Ammon's horn (tissue), 1 donor: Measurements from ENCODE around the gene KRTAP4-7.
"Not testable (repeated sequence)": the region's sequence is repeated elsewhere in the genome, so short reads cannot be mapped to it uniquely, and the experiment has no call there.

ENCODE experiments used
- DNase-seq: peaks from one replicate; pipeline ENCODE4 v3.0.0-alpha.2; 2016; ENCODE audit warnings: low spot score

The KRTAP4-7 gene

DNA sequence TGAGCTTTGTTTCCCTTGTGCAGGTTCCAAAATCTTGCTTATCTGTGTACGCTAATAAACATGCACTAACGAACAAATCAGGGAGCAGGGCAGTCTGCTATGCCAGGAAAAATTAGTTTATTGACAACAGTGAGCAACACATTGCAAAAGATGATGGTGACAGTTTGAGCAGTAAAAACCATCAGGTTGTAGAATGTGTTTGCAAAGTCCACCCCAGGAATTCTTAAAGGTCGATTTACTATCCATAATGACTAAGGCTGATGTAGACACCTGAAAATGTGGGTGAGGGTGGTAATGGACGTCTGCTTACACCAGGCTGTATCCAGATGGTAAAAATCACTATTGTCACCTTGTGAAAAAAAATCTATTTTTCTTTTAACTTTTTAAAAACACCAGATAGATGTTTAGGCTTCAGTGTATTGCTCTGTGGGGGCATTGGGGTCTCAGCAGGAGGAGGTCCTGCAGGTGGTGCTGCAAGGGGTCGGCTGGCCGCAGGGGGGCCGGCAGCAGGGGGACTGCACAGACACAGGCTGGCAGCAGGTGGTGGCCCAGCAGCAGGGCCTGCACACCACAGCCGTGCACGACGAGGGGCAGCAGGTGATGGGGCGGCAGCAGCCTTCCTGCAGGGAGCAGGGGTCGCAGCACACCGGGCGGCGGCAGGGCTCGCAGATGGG lies 18.8 kb upstream of the KRTAP4-7 start:
- DNase-seq, result not testable (repeated sequence)

DNA sequence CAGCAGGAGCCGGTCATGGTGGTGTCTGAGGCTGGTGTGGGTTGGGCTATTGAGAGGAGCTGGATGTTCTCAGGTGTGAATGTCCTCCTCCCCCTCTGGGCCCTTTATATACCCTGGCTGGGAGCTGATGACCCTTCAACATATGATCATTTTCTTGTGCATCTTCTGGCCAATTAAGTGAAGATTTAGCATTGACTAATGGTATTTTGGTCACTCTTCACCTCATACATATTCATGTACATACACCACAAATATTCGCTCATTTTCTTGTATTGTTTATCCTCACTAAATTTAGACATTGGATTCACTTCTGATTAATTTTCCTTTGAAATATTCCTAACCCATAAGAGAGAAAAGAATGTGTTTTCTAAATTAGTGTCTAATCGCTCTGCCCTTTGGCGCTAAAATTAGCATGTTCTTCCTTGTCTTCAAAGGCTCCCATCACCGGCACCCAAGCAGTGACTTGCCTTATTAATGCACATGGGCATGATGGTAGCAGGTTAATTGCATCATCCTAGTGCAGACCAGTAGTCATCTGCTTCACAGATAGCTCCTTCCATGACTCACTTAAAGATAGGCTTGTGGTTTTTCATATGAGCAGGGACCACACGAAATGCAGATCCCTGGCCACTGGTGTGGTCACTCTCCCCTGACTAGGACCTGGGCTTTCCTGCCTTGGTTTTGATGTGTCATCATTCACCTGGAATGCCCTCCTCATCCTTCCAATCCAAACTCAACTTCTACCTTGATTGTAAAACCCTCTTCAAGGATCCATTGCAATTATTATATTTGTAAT lies 17.9 kb upstream of the KRTAP4-7 start, which contains the start of gene KRTAP2-4:
Gene KRTAP2-4 (minus strand): TSS at position 51 of the 796 bp plus-strand sequence. CDS start 34 bp downstream, at position 17.
- no peak for DNase-seq

DNA sequence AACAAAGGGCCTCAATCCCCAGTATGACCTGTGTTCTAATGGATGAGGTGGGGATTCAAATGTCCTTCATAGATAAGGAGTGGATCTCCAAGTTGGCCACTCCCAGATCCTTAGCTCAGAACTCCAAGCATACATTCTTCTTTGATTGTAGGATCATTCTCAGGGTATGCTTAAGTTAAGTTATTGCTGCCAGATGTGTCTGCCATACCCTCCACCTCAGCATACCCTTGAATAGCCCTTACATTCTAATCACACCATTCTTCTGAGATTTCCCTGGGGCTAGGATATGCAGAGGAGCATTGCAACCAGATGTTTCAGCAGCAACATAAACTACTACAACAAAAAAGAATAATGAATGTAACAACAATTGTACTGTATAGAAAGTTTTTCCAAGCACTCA lies 16.7 kb upstream of the KRTAP4-7 start:
- DNase-seq, result no peak

DNA sequence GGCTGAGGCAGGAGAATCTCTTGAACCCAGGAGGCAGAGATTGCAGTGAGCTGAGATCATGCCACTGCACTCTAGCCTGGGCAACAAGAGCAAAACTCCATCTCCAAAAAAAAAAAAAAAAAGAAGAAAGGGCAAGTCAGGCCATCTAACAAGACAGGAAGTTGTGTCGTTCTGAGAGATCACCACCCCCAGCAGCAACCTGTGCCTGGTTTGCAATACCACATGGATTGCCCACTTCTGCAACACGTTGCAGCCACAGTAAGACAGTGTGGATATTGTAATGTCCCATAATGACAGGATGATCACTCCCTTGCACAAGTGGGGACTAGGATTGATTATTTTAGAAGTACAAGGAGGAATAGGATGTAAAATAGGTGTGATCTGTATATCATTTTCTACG lies 14.9 kb upstream of the KRTAP4-7 start:
- no peak for DNase-seq

DNA sequence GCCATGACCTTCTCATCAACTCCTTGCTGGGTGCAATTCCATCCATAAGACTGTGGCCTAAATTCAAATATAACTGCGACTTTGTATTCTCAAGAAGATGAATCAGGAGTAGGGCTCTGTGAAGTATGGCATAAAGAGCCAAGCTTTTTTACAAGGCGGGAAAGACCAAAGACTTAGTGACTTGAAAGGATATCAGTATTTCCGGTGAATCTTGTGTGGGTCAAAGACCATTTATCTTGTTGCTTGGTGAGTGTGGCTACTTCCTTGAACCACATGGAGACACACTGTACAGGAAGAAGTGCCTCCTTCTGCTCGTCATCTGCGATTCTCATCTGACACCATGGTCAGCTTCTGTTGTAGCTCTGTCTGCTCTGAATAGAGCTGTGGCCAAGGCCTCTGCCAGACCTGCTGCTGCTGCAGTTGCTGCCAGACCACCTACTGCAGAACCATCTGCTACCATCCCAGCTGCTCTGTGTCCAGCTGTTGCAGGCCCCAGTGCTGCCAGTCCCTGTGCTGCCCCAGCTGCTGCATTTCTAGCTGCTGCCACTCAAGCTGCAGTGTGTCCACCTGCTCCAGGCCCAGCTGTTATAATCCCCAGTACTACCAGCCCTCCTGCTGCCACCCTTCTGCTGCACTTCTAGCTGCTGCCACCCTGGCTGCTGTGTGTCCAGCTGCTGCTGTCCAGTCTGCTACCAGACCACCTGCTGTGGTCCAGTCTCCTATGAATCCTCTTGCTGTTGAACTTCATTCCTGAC lies 12.2 kb upstream of the KRTAP4-7 start:
- no peak for DNase-seq

DNA sequence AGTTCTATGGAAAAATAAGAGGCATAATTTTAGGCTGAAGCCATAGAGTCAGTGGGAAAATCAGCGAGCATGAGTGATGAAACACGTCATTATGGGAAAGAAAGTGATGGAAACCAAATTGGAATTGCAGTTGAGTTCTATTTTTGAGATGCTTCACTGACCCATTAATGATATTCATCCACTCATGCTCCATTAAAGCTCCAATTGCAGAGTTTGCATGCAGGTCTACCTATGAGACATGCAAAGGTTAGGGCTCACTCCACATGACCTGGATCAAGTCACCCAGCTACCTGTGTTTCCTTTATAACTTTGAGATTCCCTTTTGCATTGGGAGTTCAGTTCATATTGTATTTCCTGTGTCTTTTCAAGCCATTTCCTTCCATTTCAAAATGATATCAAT lies 10.3 kb upstream of the KRTAP4-7 start:
- no peak for DNase-seq

DNA sequence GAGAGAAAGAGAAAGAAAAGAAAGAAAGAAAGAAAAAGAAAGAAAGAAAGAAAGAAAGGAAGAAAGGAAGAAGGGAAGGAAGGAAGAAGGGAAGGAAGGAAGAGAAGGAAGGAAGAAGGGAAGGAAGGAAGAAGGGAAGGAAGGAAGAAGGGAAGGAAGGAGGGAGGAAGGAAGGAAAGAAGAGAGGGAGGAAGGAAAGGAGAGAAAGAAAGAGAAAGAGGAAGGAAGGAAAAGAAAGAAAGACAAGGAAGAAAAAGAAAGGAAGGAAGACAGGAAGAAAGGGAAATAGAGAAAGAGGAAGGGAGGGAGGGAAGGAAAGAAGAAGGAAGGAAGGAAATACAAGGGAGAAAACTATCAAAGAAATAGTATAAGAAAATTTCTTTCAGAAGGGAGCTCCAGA lies 7.2 kb upstream of the KRTAP4-7 start:
- DNase-seq, result no peak

DNA sequence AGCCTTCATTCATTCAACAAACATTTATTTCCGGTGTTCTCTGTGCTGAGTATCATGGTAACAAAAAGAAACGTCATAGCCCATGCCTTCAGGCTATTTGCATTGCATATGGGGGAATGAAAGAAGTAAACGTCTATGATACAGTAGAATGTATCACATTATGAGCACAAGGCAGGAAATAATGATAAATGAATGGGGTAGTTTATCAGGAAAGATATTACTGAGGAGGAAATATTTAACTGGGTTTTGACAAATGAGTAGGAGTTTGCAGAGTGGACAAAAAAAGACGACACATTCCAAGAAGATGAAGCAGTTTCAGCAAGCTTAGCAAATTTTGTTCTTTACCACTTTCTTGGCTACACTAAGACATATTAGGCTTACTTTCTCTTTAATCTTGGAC lies 1.3 kb upstream of the KRTAP4-7 start:
- no peak for DNase-seq

DNA sequence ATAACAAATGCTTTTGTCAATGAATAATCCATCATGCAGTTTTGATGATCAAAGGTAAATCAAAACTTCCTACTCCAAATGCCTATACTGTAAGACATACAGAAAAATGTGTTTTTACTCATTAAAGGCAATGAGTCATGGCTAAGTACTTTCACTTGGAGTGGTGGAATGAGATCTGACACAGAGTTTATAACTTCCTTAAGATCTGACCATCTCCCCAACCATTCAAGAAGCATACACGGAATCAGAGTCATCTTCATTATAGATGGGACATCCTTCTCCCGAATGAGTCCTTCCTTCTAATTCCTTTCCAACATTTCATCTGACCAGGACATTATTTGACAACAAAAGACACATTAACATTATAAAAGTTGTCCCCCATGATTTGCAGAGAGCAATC lies 523 bp upstream of the KRTAP4-7 start:
- not testable (repeated sequence) for DNase-seq

DNA sequence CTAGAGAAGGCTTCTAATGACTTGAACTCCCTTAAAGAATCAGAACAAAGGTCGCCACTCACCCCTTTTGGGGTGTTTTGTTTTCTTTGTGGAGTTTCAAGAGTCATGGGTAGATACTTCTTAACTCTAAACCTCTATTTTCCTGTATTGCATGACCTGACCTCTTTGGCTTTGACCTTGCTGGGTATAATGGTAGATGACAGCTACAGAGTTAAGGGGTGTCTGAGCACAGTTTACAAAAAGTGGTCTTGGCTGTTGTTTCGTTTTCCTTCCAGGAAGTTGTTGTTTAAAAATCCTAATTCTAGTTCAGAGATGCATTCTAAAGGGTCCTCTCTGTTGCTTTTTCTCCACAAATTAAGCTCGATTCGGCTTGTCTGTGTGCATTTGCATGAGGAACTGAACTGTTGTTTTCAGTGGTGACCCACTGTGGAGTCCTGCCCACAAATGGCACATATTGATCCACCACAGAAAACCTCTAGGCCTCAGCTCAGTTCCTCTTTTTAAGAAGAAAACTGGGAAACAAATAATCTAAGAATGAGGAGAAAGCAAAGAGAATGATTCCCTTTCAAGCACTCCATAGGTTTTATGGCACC lies 4.9 kb downstream of the KRTAP4-7 start:
- not testable (repeated sequence) for DNase-seq

DNA sequence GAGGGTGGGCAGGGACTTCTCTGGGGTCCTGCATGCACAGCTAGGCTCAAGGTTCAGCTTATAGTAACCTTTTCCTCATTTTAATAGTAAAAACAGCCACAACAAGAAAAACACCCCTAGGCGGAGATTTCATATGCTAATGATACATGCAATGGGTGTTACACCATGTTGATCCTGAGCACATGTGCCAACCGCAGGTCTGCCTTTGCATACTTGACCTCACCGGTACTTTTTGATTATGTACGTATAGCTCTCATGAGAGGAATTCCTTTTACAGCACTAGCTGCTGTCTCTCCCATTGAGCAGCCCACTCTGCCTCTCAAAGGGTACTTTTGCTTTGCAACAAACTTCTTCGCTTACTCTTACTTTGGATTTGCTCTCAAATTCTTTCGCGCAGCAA lies 12.1 kb downstream of the KRTAP4-7 start:
- no peak for DNase-seq

DNA sequence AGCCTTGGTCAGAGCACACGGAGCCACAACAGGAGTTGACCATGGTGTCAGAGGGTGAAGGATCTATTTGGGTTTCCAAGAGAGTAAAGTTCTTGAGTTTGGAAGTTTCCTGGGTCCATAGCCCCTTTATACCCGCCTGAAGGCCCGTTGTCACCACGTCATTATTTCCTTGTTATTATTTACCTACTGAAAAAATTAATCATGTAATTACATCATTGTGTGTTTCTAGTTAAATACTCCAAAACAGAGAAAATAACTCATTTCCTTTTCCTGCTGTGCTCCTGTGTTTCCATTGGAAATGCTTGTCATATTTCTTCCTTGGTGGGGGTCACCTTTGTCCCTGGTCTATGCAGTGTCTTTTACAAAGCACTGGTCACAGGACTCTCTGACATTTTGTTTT lies 14.1 kb downstream of the KRTAP4-7 start, which contains the start of gene KRTAP4-8:
Gene KRTAP4-8 (minus strand): TSS at position 101 of the 400 bp plus-strand sequence. CDS start 58 bp downstream, at position 43.
- DNase-seq, result no peak

DNA sequence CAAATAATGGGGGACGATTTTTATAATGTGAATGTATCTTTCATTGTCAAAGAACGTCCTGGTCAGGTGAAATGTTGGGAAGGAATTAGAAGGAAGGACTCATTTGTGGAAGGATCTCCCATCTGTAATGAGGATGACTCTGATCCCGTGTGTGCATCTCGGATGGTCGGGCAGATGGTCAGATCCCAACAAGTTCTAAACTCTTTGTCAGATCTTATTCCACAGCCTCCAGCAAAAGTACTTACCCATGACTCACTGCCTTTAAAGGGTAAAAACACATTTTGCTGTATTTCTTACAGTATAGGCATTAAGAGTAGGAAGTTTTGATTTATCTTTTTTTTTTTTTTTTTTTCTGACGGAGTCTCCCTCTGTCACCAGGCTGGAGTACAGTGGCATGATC lies 14.5 kb downstream of the KRTAP4-7 start:
- no peak for DNase-seq

DNA sequence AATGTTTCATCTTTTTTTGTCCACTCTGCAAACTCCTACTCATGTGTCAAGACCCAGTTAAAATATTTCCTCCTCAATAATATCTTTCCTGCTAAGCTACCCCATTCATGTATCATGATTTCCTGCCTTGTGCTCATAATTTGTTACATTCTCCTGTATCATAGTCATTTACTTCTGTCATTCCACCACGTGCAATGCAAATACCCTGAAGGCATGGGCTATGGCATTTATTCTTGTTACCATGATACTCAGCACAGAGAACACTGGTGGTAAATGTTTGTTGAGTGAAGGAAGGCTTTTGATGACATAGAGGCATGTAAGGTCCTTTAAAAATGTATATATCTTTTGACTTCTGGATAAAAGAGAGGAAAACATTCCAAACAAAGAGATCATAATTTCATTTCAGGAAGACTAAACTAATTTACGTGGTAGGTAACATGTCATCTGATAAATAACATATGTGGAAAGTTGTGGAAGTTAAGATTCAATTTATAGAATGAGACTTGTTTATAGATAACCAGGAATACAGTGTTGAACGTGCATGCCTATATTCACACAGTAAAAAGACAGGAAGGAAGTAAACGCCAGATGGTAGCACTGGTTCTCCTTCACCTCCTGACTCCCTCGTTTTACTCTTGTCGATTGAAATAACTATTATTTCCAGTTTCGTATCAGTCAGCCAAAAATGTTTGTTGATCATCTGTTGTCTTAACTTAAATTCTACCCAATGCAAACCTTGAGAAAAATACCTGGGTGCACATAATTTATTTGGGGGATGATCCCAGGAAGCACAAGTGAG lies 15.9 kb downstream of the KRTAP4-7 start:
- not testable (repeated sequence) for DNase-seq

DNA sequence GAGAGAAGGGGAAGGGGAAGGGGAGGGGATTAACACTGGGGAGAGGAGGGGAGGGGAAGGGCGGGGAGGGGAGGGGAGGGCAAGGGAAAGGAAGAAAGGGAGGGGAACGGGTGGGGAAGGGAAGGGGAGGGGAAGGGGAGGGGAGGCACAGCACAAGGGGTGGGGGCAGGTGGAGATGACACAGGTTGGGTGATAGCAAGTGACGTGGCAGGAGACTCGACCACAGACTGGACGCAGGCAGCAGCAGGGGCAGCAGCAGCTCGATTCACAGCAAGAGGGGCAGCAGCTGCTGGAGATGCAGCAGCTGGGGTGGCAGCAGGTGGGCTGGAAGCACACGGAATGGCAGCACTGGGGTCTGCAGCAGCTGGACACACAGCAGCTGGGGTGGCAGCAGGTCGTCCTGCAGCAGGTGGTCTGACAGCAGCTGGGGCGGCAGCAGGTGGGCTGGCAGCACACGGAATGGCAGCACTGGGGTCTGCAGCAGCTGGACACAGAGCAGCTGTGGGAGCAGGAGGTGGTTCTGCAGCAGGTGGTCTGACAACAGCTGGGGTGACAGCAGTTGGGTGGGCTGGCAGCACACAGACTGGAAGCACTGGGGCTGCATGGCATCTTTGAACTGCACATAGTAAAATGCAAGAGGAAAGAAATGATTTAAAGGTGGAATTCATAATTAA lies 17.8 kb downstream of the KRTAP4-7 start, which contains the start of gene KRTAP4-16:
Gene KRTAP4-16 (minus strand): TSS at position 624 of the 674 bp plus-strand sequence. CDS start 0 bp downstream, at position 624.
- DNase-seq, result no peak

DNA sequence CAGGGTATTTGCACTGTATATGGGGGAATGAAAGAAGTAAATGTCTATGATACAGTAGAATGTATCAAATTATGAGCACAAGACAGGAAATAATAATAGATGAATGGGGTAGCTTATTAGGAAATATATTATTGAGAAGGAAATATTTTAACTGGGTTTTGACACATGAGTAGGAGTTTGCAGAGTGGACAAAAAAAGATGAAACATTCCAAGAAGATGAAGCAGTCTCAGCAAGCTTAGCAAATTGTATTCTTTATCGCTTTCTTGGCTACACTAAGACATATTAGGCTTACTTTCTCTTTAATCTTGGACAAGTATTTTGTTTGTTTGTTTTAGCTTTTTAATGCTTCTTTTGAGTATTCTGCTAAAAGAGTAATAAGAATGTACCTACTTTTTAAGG lies 19.9 kb downstream of the KRTAP4-7 start:
- no peak for DNase-seq

DNA sequence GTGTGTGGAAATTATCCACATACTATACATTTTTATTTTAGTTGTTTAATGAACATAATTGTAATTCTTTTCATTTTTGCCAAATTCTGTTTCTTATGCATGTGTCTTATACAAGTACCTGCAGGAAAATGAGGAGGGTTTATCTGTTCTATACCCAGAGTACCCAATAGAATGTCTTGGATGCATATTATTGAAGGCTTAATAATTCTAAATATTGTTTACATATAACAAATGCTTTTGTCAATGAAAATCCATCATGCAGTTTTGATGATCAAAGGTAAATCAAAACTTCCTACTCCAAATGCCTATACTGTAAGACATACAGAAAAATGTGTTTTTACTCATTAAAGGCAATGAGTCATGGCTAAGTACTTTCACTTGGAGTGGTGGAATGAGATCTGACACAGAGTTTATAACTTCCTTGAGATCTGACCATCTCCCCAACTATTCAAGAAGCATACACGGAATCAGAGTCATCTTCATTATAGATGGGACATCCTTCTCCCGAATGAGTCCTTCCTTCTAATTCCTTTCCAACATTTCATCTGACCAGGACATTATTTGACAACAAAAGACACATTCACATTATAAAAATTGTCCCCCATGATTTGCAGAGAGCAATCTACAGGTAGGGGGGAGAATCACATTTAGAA lies 20.6 kb downstream of the KRTAP4-7 start:
- not testable (repeated sequence) for DNase-seq

DNA sequence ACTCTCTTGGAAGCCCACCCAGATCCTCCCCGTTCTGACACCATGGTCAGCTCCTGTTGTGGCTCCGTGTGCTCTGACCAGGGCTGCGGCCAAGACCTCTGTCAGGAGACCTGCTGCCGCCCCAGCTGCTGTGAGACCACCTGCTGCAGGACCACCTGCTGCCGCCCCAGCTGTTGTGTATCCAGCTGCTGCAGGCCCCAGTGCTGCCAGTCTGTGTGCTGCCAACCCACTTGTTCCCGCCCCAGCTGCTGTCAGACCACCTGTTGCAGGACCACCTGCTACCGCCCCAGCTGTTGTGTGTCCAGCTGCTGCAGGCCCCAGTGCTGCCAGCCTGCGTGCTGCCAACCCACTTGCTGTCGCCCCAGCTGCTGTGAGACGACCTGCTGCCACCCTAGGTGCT lies 21.4 kb downstream of the KRTAP4-7 start, which contains the start of gene KRTAP4-9:
Gene KRTAP4-9 (plus strand): TSS at position 43 of the 400 bp plus-strand sequence. CDS start 0 bp downstream, at position 43.
- DNase-seq, result not testable (repeated sequence)

DNA sequence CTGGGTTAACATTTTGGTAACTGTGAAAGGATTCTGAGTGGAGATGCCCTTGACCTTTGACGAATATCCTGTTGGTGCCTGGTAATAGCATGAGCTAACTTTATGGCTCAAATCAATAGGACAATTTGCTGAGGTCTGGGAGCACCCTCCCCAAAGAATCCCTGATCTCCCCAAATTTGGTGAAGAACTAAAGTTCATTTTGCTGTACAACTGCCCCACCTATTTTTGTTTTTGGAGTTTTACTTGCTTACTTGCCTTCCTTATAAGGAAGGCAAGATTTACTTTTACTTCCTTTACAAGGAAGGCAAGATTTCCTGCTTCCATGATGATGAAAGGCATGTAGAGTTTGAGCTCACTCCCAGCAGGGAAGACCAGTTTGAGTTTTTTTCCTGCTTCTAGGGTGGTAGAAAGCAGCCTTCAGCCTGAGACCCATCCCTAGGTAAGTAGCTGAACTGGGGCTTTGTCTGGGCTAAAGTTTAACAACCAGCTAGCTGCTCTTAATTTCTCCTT lies 24.0 kb downstream of the KRTAP4-7 start:
- no peak for DNase-seq
